GM18907 (cell line): ENCODE data around the gene NEDD1.

Experiments used
- ATAC-seq: cut with Tn5 transposase; IDR thresholded peaks from one replicate; pipeline ENCODE4 v1.9.1; 2021; ENCODE audit warnings: mild to moderate bottlenecking, moderate library complexity; ENCODE audit not compliant: unreplicated experiment

The NEDD1 gene

GRCh38 chr12:96897421-96897820 is 9.6 kb upstream of the NEDD1 start:
- ATAC-seq: no peak

GRCh38 chr12:96901175-96901574 is 5.9 kb upstream of the NEDD1 start:
- no peak for ATAC-seq

- ATAC-seq: no peak
Observed at GRCh38 chr12:96902076-96902475, 5.0 kb upstream of the NEDD1 start.

GRCh38 chr12:96906498-96906848 is 584 bp upstream of the NEDD1 start:
- ATAC-seq: no peak

GRCh38 chr12:96907671-96908422 is 790 bp downstream of the NEDD1 start:
- peak; percentile 26 for ATAC-seq

GRCh38 chr12:96908423-96908675 is 1.3 kb downstream of the NEDD1 start:
- no peak for ATAC-seq

GRCh38 chr12:96912261-96912660 is 5.2 kb downstream of the NEDD1 start:
- ATAC-seq: no peak

GRCh38 chr12:96912943-96913342 is 5.9 kb downstream of the NEDD1 start:
- no peak for ATAC-seq

- no peak for ATAC-seq
Observed at GRCh38 chr12:96919510-96920210, 12.6 kb downstream of the NEDD1 start.

GRCh38 chr12:96948782-96949181 is 41.7 kb downstream of the NEDD1 start:
- ATAC-seq: peak; percentile 82

- ATAC-seq: no peak
Observed at GRCh38 chr12:96979532-96979931, 72.5 kb downstream of the NEDD1 start.

GRCh38 chr12:96980991-96981414 is 73.9 kb downstream of the NEDD1 start:
- ATAC-seq: no peak

- no peak for ATAC-seq
Observed at GRCh38 chr12:96981911-96982310, 74.9 kb downstream of the NEDD1 start.

GRCh38 chr12:96982671-96983070 is 75.6 kb downstream of the NEDD1 start:
- ATAC-seq: no peak

- ATAC-seq: peak; percentile 84
Observed at GRCh38 chr12:96985515-96986362, 78.7 kb downstream of the NEDD1 start.

- no peak for ATAC-seq
Observed at GRCh38 chr12:96986883-96987523, 79.9 kb downstream of the NEDD1 start.

GRCh38 chr12:96988919-96989318 is 81.9 kb downstream of the NEDD1 start:
- ATAC-seq: no peak

- no peak for ATAC-seq
Observed at GRCh38 chr12:96989916-96990315, 82.9 kb downstream of the NEDD1 start.

GRCh38 chr12:96994900-96995299 is 87.8 kb downstream of the NEDD1 start:
- ATAC-seq: no peak

- ATAC-seq: no peak
Observed at GRCh38 chr12:96995861-96996260, 88.8 kb downstream of the NEDD1 start.

- no peak for ATAC-seq
Observed at GRCh38 chr12:96997797-96998484, 90.9 kb downstream of the NEDD1 start.
